GM18517 (cell line): Measurements from ENCODE around the gene SPSB2.
A peak's percentile ranks its signal among the peaks of the same experiment; 100 is the strongest.
"Not testable (repeated sequence)": the region's sequence is repeated elsewhere in the genome, so short reads cannot be mapped to it uniquely, and the experiment has no call there.

Experiments used
- ATAC-seq: cut with Tn5 transposase; IDR thresholded peaks from one replicate; pipeline ENCODE4 v1.9.1; 2021; ENCODE audit warnings: mild to moderate bottlenecking, moderate library complexity; ENCODE audit not compliant: unreplicated experiment

The SPSB2 gene

DNA sequence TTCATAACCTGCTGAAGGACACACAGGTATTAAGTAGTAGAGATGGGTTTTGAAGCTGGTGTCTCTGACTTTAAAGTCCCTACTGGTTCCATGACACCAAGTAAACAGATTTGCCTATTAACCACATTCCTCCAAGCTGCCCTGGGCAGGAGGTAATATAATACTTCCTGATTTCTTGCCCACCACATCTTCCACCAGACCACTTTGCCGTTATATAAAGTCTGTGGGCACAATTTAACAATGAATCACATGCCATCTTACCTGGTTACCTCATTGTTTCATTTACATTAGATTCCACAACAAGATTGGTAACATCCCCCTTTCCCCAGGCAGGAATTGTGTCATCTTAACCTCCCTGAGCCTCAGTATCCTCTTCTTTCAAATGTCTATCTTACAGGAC, 30.6 kb upstream of the SPSB2 start:
- ATAC-seq = no peak

GRCh38 chr12:6902448-6902847, 29.3 kb upstream of the SPSB2 start:
- ATAC-seq = no peak

GRCh38 chr12:6899837-6900519, 26.9 kb upstream of the SPSB2 start:
- ATAC-seq = no peak

- ATAC-seq = no peak
These were observed 26.3 kb upstream of the SPSB2 start for GRCh38 chr12:6899427-6899826.

GRCh38 chr12:6896846-6897435, 23.8 kb upstream of the SPSB2 start:
- ATAC-seq = no peak

DNA sequence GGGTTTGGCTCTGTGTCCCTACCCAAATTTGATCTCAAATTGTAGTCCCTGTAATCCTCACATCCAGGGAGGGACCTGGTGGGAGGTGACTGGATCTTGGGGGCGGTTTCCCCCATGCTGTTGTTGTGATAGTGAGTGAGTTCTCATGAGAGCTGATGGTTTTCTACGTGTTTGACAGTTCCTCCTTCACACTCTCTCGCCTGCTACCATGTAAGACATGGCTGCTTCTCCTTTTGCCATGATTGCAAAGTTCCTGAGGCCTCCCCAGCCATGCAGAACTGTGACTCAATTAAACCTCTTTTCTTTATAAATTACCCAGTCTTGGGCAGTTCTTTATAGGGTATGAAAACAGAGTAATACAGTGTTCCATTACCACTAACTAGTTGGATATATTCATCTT, 21.2 kb upstream of the SPSB2 start:
- no peak for ATAC-seq

GRCh38 chr12:6892683-6893082, 19.6 kb upstream of the SPSB2 start:
- not testable (repeated sequence) for ATAC-seq

GRCh38 chr12:6891646-6892001, 18.5 kb upstream of the SPSB2 start:
- ATAC-seq = no peak

DNA sequence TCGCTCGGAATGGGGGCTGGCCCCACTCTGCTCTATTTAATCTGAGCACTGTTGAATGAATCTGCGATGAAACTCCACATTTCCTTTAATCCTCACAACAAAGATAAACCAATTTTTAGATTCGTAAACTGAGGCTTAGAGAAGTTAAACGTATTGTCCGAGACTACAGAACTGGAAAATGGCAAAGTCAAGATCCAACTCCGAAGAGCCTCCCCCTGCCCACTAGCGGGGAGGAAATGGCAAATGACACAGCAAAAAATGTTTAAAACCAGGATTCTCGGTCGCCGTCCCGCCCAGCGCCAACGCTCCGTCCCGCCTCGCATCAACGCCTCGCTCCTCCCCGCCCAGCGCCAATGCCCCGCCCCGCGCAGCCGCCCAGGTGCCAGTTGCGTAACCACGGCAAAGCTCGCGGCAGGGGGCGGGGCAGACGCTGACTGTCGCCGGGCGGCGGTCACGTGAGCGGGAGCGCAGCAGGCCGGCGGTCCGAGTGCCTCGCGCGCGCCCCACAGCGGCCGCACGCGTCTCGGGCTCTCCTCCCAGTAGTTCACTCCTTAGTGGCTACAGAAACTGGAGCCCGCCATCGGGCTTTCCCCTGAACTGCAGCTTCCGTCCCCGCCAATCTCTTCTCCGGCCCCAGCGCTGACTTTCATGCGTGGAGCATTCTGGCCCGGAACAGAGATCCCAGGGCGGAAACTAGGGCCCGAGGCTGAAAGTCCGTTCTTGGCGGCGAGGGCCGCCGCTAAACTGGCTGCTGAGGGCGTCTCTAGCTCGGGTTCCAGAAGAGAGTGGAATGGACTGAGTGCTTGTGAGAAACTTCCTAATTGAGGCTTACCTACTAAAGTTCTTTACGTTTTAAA, 17.9 kb upstream of the SPSB2 start:
- peak; percentile 95 for ATAC-seq

DNA sequence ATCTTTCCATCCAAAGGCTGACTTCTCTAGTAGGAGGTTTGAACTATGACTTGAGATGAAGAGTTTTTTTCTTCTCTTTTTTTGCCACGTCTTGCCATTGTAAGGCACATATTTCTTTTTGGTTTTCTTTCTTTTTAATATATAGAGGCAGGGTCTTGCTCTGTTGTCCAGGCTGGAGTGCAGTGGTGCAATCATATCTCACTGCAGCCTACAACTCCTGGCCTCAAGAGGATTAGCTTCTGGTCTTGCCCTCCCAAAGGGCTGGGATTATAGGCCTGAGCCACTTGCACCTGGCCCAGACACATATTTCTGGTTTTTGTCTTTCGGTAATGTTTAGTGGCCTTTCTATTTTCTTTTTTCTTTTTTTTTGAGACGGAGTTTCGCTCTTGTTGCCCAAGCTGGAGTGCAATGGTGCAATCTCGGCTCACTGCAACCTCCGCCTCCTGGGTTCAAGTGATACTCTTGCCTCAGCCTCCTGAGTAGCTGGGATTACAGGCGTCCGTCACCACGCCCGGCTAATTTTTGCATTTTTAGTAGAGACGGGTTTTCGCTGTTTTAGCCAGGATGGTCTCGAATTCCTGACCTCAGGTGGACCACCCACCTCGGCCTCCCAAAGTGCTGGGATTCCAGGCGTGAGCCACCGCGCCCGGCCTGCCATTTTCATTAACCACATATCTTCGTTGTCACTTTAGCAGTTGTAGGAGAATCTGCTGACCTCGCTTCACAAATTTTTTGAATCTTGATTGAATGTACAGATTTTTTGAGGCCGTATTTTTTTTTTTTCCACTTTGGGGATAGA, 16.9 kb upstream of the SPSB2 start:
- ATAC-seq = not testable (repeated sequence)

DNA sequence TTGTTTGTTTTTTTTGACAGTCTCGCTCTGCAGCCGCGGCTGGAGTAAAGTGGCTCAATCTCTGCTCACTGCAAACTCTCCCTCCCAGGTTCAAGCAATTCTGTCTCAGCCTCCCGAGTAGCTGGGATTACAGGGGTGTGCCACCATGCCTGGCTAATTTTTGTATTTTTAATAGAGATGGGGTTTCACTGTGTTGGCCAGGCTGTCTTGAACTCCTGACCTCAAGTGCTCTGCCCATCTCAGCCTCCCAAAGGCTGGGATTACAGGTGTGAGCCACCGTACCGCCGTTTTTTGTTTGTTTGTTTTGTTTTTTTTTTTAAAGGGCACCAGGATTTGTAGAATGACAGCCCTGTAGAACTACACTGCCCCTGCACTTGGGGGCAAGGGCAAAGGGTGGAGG, 15.7 kb upstream of the SPSB2 start:
- ATAC-seq = not testable (repeated sequence)

- no peak for ATAC-seq
These were observed 15.3 kb upstream of the SPSB2 start for GRCh38 chr12:6888360-6888759.

GRCh38 chr12:6887460-6887859, 14.4 kb upstream of the SPSB2 start:
- ATAC-seq = no peak

DNA sequence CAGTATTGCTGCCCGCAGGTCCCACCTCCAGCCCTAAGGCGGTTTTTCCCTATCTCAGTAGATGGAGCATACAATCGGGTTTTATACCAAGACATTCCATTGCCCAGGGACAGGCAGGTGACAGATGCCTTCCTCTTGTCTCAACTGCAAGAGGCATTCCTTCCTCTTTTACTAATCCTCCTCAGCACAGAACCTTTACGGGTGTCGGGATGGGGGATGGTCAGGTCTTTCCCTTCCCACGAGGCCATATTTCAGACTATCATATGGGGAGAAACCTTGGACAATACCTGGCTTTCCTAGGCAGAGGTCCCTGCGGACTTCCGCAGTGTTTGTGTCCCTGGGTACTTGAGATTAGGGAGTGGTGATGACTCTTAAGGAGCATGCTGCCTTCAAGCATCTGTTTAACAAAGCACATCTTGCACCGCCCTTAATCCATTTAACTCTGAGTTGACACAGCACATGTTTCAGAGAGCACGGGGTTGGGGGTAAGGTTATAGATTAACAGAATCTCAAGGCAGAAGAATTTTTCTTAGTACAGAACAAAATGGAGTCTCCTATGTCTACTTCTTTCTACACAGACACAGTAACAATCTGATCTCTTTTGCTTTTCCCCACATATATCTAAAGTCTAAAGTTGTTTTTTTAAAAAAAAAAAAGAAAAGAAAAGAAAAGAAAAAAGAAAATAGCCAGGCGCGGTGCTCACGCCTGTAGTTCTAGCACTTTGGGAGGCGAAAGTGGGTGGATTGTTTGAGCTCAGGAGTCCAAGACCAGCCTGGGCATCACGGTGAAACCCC, 13.3 kb upstream of the SPSB2 start:
- ATAC-seq = not testable (repeated sequence)

DNA sequence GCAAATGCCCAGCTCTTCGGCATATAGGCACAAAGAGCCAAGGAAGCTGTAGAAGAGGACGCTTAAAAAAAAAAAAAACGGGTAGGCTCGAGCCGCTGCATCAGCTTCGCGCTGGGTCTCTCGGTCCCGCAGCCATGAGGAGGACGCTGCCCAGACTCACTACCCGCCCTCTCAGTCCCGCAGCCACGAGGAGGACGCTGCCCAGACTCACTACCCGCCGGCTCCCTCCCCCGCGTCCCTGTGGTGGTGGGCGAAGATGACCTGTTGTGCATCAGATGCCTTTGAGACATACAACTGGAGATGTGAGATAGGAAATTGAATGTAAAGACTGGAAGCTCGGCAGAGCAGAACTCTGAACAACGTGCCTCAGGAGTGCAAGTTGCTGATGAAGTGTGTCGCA, 11.4 kb upstream of the SPSB2 start:
- no peak for ATAC-seq

- ATAC-seq = no peak
These were observed 10.6 kb upstream of the SPSB2 start for GRCh38 chr12:6883683-6884082.

DNA sequence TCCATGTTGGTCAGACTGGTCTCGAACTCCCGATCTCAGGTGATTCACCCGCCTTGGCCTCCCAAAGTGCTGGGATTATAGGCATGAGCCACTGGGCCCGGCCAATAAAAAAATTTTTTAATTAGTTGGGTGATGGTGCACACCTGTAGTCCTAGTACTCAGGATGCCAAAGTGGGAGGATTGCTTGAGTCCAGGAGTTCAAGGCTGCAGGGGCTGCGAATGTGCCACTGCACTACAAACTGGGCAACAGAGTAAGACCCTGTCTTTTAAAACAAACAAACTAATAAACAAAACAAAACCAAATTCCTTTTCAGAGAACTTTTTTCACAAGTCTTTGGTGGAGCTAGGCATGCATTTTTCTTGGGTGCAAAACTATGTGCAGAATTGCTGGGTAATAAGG, 10.1 kb upstream of the SPSB2 start:
- ATAC-seq = no peak

DNA sequence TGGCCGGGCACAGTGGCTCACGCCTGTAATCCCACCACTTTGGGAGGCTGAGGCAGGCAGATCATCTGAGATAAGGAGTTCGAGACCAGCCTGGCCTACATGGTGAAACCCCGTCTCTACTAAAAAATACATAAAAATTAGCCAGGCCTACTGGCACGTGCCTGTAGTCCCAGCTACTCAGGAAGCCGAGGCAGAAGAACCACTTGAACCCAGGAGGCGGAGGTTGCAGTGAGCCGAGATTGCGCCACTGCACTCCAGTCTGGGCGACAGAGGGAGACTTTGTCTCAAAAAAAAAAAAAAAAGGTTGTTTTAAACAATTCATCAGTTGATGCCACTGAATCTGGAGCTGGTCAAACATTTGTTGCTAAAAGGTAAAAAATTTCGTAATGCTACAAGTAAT, 6.7 kb upstream of the SPSB2 start:
- not testable (repeated sequence) for ATAC-seq

- ATAC-seq = not testable (repeated sequence)
These were observed 889 bp upstream of the SPSB2 start for GRCh38 chr12:6874015-6874368.
